OCI-LY3 (cell line): Measurements from ENCODE around the gene LPAR3.

Experiments used
- EZH2phosphoT487 ChIP-seq: fragments of 200-600 bp; shearing (Covaris generic); IDR thresholded peaks from 2 replicates; pipeline ENCODE4 v1.6.1; 2018; ENCODE audit warnings: antibody characterized with exemption, mixed run types, low read depth
- TF ChIP-seq, protein P1 (sequence below): fragments of 200-600, 300-600 bp; sonication (generic); IDR thresholded peaks from 2 replicates; pipeline ENCODE4 v1.5.1; 2014; ENCODE audit warnings: antibody characterized with exemption, low read length, low read depth

DNA sequence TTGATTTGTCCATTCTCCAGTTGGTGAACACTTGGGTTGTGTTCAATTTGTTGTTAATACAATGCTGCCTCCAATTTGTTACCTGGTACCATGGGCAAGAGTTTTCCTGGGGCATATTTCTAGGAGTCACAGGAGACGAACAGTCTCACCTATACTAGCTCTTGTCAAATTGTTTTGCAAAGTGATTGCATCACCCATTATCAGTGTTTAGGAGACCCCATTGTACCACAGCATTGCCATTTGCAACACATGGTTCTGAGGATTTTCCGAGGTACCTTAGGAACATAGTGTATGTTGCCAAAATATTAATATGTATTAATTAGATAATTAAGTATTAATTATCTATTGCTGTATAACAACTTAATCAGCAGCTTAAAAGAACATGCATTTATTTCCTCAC, 97.8 kb downstream of the LPAR3 start:
- TF ChIP-seq, protein P1, sequence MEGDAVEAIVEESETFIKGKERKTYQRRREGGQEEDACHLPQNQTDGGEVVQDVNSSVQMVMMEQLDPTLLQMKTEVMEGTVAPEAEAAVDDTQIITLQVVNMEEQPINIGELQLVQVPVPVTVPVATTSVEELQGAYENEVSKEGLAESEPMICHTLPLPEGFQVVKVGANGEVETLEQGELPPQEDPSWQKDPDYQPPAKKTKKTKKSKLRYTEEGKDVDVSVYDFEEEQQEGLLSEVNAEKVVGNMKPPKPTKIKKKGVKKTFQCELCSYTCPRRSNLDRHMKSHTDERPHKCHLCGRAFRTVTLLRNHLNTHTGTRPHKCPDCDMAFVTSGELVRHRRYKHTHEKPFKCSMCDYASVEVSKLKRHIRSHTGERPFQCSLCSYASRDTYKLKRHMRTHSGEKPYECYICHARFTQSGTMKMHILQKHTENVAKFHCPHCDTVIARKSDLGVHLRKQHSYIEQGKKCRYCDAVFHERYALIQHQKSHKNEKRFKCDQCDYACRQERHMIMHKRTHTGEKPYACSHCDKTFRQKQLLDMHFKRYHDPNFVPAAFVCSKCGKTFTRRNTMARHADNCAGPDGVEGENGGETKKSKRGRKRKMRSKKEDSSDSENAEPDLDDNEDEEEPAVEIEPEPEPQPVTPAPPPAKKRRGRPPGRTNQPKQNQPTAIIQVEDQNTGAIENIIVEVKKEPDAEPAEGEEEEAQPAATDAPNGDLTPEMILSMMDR = no peak
- TF ChIP-seq EZH2phosphoT487 = no peak
